GM08714 (cell line): ENCODE data around the gene FAM241A.
"Not testable (repeated sequence)": the region's sequence is repeated elsewhere in the genome, so short reads cannot be mapped to it uniquely, and the experiment has no call there.

Experiments used
- H3K4me3 ChIP-seq: fragments of 200-500 bp; sonication (Bioruptor generic); 2 replicates; pipeline ENCODE4 v1.5.1; 2014; ENCODE audit warnings: mild to moderate bottlenecking, low read length, inconsistent platforms
- ZNF274 ChIP-seq: IDR thresholded peaks from 2 replicates; pipeline ENCODE4 v1.6.1; 2012; ENCODE audit warnings: mild to moderate bottlenecking, low read depth, low read length

The FAM241A gene

DNA sequence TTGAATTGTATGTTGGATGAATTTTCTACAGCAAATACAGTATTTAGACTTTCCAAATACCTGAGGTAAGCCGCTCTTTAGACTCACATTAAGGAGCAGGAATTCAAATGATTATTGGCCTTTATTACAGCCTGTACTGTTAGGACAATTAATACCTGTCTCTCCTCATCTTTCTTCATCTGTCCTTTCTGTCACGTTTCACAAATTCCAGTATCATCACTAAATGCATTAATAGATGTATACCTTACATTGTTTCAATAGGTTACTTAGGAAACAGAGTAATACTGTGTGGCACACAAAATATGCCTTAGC is 1.2 kb downstream of the FAM241A start:
- TF ChIP-seq ZNF274 = no peak
- H3K4me3 ChIP-seq = peak overlapping the region; percentile 94; the same call in 1 of the 2 replicates

DNA sequence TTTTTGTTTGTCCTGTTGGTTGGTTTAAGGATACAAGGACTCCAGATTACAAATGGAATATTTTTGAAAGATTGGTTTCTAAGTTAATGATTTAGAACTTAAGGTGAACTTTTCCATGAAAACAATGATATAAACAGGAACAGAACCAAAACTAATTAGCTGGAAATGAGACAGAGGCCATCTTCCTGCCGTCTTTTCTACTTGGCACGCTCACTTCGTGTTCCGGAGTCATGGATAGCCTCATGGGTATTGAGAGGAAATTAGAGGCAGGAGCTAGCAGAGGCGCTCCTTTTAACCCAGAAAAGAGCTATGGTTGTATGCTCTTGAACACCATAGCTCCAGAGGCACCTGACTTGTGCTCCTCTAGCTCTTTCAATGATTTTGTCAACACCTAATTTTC is 2.4 kb downstream of the FAM241A start:
- TF ChIP-seq ZNF274 = no peak
- H3K4me3 ChIP-seq = peak overlapping the region; percentile 45; the same call in 1 of the 2 replicates

DNA sequence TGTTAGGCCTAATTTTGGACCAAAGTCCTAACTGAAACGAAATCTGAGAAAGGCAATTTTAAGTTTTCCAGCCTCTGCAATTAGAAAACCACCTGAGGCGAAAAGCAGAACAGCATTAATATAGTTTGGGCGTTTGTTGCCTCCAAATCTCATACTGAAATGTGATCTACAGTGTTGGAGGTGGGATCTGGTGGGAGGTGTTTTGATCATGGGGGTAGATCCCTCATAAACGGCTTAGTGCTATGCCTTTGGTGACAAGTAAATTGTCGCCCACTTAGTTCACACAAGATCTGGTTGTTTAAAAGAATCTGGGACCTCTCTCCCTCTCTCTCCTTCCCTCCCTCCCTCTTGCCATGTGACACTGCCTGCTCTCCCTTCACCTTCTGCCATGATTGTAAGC is 5.7 kb downstream of the FAM241A start:
- no peak overlapping the region for H3K4me3 ChIP-seq
- no peak for TF ChIP-seq ZNF274

DNA sequence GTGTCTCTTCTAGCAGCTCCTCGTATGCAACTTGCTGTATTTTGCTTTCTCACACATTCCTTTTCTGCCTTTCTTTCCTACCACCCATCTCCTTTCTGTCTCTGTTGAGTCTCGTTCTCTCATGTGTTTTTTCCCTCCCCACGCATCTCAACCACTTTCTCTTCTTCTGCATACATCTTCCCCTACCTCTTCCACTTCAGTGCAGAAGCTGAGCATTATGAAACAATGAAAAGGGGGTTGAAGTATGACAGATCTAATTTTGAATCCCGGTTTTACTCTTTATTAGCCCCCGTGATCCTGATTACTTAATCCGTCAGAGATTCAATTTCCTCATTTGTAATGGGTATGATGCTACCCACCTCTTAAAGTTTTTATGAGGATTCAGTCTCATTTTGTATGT is 7.3 kb downstream of the FAM241A start:
- no peak overlapping the region for H3K4me3 ChIP-seq
- TF ChIP-seq ZNF274 = no peak

DNA sequence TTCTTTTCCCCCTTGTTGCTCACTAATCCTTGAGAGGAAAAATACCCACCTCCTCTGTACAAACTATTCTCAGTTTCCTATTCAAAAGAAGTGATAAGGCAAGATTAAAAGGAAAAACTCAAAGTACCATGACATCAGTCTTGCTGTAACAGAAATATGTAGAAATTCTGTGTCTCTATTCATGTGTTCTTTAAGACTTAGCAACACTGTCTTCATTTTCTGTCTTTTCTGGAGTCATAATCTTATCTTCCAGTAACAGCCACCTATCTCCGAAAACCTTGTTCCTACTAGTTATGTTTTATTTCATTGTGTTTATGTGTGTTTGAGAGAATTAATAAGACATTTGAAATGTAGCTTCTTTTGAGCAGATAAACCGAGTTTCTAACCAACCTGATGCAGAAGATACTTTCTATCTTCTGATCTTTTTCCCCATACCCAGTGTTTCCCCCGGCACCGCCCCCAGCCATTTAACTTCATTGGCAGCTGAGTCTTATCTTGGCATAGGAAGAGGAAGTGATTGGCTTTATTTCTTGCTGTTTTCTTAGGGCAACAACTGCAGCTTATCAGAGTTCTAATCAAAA is 8.0 kb downstream of the FAM241A start:
- TF ChIP-seq ZNF274 = no peak
- H3K4me3 ChIP-seq = no peak overlapping the region

DNA sequence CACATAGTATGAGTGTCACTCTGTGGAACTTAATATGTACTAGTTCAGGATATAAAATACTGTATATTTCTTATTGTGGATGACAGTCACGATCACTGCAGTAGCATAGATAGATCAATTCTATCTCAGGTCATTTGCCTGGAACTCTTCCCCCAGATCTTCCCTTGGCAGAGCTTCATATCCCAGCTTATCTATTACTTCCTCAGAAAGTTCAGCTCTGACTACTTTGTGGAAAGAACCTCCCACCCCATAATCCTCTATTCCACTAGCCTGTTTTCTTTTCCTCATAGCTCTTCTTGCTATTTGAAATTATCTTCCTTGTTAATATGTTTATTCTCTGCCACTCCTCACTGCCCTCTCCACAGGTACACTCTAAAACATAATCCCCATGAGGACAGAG is 10.9 kb downstream of the FAM241A start:
- no peak overlapping the region for H3K4me3 ChIP-seq
- TF ChIP-seq ZNF274 = no peak

DNA sequence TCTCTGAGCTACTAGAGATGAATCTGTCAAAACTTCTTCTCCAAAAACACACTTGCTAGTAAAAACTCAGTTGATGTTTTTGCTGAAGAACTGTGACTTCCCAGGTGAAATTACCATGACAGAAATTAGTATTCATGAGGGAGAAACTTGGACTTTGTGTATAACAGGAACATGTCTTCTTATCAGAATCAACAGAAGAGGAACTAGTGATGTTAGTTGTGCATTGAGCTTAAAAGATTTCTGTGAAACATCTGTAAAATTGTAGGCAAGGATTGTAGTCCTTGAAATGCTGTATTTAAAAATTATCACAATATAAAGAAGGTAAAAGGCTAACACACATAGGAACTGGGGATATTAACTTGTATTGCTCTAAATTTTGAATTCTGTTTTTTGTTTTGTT is 11.3 kb downstream of the FAM241A start:
- no peak overlapping the region for H3K4me3 ChIP-seq
- no peak for TF ChIP-seq ZNF274

DNA sequence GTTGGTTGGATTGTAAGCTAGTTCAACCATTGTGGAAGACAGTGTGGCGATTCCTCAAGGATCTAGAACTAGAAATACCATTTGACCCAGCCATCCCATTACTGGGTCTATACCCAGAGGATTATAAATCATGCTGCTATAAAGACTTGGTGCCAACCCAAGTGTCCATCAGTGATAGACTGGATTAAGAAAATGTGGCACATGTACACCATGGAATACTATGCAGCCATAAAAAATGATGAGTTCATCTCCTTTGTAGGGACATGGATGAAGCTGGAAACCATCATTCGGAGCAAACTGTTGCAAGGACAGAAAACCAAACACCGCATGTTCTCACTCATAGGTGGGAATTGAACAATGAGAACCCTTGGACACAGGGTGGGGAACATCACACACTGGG is 18.5 kb downstream of the FAM241A start:
- not testable (repeated sequence) for H3K4me3 ChIP-seq

DNA sequence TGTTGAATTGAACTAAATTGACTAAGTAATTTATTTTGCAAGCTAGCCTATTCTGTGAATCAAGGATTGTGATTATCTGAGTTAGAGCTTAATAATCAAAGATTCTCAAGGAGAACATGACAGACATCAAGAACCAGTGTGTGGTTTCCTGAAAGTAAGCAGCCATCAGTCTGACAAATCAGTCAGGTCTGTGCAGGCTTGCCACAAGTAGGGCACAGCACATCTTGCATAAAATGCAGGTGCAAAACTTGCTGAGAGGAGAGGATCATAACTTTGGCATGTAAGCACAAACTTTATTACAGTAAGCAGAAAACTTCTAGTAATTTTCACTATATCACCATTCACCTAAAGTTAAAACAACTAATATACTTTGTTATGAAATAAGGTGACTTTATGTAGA is 22.5 kb downstream of the FAM241A start:
- no peak for TF ChIP-seq ZNF274
- no peak overlapping the region for H3K4me3 ChIP-seq

DNA sequence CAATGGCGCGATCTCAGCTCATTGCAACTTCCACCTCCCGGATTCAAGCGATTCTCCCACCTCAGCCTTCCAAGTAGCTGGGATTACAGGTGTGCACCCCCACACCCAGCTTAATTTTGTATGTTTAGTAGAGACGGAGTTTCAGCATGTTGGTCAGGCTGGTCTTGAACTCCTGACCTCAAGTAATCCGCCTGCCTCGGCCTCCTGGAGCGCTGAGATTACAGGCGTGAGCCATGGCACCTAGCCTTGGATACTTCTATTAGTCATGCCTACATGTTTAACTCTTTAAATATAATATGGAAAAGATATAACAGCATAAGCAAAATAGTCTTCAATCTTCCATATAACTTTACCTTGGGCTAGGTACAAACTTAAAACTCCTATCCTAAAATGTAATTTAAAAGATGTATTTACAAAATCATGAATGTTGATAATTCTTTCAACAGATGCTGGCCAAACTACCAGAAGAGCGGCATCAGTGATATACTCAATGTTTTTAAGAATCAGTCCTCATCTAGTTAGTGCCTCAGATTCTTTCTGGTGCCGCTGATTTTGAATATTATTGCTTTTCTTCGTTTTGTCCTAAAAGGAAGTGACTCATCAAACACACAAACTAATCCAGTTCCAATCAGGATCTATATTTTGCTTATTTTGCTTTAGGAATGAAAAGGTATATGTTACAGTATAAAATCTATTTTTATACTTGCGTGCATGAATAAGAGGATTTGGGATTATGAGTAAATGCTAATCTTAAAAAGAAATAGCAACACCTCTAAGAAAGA is 23.7 kb downstream of the FAM241A start:
- TF ChIP-seq ZNF274 = no peak
- H3K4me3 ChIP-seq = no peak overlapping the region

DNA sequence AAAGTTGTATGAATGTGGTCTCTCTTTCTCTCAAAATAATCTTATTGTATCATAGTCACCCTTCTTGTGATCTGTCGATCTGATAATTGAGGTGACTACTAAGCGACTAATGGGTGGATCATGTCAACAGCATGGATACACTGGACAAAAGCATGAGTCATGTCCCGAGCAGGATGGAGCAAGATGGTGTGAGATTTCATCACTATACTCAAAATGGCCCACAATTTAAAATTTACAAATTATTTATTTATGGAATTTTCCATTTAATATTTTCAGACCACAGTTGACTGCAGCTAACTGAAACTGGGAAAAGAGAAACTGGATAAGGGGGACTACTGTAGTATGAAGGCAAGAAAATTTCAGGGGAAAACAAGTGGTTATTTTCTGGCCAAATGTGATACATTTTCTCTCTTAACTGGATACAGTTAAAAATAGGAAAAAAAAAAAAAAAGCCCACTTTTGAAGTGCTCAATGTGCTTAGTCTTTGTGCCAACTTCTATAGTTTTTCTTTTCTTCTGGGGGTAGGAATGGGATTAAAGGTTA is 25.3 kb downstream of the FAM241A start:
- H3K4me3 ChIP-seq = no peak overlapping the region
- TF ChIP-seq ZNF274 = no peak

DNA sequence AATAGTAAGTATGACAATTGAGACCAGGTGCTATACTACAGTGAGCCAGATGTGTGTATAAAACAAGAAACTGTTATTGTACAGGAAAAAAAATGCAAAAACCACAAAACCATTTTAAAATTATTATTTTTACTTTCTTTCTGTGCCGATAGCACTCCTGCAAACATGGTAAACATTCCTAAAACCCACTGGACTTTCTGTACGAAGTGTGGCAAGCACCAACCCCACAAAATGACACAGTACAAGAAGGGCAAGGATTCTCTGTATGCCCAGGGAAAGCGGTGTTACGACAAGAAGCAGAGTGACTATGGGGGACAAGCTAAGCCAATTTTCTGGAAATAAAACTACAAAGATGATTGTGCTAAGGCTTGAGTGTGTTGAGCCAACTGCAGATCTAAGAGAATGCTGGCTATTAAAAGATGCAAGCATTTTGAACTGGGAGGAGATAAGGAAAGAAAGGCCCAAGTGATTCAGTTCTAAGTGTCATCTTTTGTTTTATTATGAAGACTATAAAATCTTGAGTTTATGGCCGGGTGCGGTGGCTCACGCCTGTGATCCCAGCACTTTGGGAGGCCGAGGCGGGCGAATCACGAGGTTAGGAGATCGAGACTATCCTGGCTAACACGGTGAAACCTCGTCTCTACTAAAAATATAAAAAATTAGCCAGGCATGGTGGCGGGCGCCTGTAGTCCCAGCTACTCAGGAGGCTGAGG is 26.0 kb downstream of the FAM241A start:
- not testable (repeated sequence) for H3K4me3 ChIP-seq

DNA sequence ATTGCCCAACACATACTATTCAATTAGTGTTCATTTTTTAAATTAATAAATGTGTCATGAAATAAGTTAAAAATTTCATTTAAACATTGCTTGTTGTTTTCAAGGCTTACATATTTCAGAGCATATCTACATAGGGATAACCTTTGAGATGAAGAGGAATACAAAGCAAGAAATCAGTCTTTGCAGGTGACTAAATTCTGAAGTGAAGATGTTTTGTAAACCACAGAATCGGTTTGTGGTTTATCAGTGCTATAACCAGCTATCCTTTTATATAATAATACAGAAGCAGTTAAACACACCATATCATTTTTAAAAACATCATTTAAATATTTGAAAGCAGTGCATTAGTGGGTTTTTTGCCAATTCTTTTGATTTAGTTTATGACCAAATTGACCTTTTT is 26.9 kb downstream of the FAM241A start:
- TF ChIP-seq ZNF274 = no peak
- H3K4me3 ChIP-seq = no peak overlapping the region

DNA sequence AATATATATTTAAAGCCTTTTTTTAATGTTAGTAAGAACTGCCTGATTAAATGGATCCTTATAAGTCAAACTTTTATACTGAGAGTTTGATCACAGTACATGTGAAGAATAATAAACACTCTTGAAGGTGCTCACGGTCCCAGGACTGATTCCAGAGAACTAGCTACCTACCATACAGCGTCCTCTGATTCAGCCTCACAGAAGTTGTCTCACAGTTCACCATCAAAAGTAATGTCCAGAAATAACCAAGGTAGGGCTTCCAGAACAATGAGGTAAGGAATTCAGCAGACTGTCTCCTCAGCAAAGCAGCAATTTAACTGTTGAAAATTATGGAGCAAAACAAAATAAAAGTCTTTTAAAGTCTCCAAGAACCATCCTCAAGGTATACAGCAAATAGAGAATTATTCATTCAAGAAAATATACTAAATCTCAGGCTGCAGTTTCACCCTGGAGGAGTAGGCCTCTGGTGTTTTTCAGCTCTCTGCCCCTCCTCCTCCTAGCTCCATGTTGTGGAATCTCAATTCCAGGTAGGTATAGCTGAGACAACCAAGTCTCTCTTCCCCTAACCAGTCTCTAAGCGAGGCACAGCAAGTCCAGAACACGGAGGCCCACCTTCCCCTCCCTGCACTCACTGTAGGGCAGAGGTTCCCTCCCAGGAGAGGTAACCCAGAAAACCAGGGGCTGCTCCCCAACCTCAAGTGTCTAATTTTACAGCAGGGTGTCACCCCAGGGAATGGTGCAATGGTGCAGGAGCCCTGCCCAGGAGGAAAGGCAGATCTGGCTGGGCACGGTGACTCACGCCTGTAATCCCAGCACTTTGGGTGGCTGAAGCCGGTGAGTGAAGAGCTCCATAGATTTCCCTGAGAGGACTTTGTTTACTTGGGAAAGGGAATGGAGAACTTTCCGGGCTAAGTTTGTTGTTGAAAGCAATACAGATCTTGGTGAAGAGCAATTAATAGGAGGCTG is 28.6 kb downstream of the FAM241A start:
- TF ChIP-seq ZNF274 = no peak
- no peak overlapping the region for H3K4me3 ChIP-seq
